ENCODE measurements around the gene TLE3.

TLE3 gene

GRCh38 chr15:70046679-70047369, 50.9 kb downstream of the TLE3 start:
- Mint-ChIP-seq H3K4me1 (no peaks in the 10 kb centered on the region), H3K27ac (no peak overlapping the region), H3K27me3 (no peaks in the 10 kb centered on the region), H3K9me3 (no peaks in the 10 kb centered on the region), H3K4me3 (no peak overlapping the region)
- ATAC-seq (no peak), DNase-seq (no peak)

- DNase-seq, result no peak
Observed at GRCh38 chr15:70045045-70045444, 52.7 kb downstream of the TLE3 start.

DNA sequence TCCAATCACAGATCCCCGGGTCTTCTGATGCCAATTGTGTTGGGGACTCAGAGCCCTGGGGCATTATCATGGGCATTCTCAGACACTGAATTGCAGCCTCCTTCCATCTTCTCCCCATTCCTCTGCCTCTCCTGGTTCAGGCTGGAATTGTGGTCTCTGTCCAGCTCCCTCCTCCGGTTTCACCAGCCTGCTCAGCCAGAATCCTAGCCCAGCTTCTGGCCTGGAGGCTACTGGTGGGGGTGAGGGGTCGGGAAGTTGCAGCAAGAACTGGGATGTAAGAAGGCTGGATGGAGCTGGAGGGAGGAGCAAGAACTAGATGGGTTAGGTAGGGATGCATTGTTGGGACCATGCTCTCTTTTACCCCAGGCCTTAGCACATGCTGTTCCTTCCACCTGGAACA, 53.5 kb downstream of the TLE3 start:
- no peak for DNase-seq
- Mint-ChIP-seq H3K27ac (peak overlapping the region; percentile 43 to 65), H3K4me1 (no peaks in the 10 kb centered on the region), H3K4me3 (no peak overlapping the region), H3K9me3 (no peaks in the 10 kb centered on the region), H3K27me3 (no peaks in the 10 kb centered on the region)
- ATAC-seq, result no peak

More at GRCh38 chr15:70045045-70045444, 52.7 kb downstream of the TLE3 start:
- H3K27me3 Mint-ChIP-seq, result no peaks in the 10 kb centered on the region
- no peaks in the 10 kb centered on the region for H3K4me1 Mint-ChIP-seq
- ATAC-seq, result no peak
- H3K27ac Mint-ChIP-seq, result no peak overlapping the region
- H3K4me3 Mint-ChIP-seq, result no peak overlapping the region
- no peaks in the 10 kb centered on the region for H3K9me3 Mint-ChIP-seq

DNA sequence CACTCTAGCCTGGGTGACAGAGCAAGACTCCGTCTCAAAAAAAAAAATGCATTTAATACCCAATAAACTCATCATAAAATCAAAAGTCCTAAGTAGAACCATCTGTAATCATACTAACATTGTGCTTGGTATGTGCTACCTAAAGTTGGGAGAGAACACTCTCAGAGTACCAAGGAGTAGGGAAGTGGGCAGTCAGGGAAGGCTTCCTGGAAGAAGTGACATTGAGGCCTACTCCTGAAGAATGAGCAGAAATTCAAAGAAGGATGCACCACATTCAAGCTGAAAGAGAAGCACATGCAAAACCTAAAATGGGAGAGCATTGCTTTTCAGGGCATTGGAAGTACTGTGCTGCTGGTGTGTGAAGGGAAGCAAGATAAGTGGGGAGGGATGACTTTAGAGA, 54.1 kb downstream of the TLE3 start:
- Mint-ChIP-seq H3K27ac (no peak overlapping the region), H3K27me3 (no peaks in the 10 kb centered on the region), H3K4me3 (no peak overlapping the region), H3K9me3 (no peaks in the 10 kb centered on the region), H3K4me1 (no peaks in the 10 kb centered on the region)
- no peak for DNase-seq
- no peak for ATAC-seq

DNA sequence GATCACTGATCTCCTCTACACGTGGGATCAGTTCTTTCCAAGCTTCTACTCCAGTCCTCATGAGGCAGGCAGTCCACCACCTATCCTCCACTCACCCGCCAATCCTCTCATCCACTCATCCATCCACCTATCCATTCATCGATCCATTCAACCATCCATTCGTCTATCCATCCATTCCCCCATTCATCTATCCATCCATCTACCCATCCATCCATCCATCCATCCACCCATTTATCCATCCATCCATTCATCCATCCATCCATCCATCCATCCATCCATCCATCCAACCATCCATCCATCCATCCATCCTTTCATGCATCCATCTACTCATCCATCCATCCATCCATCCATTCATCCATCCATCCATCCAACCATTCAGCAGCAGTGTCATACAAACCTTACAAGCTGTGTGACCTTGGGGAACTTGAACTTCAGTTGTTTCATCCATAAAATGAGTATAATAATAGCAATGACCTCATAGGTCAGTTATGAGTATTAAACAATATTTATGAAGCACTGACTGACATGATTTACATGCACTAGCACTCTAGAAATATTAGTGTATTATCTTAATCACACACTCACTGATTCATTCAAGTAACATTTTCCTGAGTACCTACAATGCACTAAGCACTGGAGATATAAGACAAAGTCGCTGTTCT, 55.0 kb downstream of the TLE3 start:
- no peak overlapping the region for H3K4me3 Mint-ChIP-seq
- ATAC-seq (no peak), DNase-seq (no peak)
- H3K27me3 Mint-ChIP-seq, result no peaks in the 10 kb centered on the region
- no peak overlapping the region for H3K27ac Mint-ChIP-seq
- H3K9me3 Mint-ChIP-seq, result no peaks in the 10 kb centered on the region
- no peaks in the 10 kb centered on the region for H3K4me1 Mint-ChIP-seq

GRCh38 chr15:70039917-70040316, 57.8 kb downstream of the TLE3 start:
- no peaks in the 10 kb centered on the region for H3K9me3 Mint-ChIP-seq
- no peaks in the 10 kb centered on the region for H3K4me1 Mint-ChIP-seq

GRCh38 chr15:70038730-70039392, 58.9 kb downstream of the TLE3 start:
- H3K27ac Mint-ChIP-seq, result no peak overlapping the region
- no peaks in the 10 kb centered on the region for H3K4me1 Mint-ChIP-seq
- no peak for ATAC-seq

More at GRCh38 chr15:70039917-70040316, 57.8 kb downstream of the TLE3 start:
- H3K27me3 Mint-ChIP-seq, result no peaks in the 10 kb centered on the region
- ATAC-seq (no peak), DNase-seq (no peak)
- H3K4me3 Mint-ChIP-seq, result no peak overlapping the region
- no peak overlapping the region for H3K27ac Mint-ChIP-seq

GRCh38 chr15:70037292-70037640, 60.5 kb downstream of the TLE3 start:
- Mint-ChIP-seq H3K27me3 (no peaks in the 10 kb centered on the region), H3K27ac (no peak overlapping the region), H3K4me1 (no peaks in the 10 kb centered on the region), H3K9me3 (no peaks in the 10 kb centered on the region), H3K4me3 (no peak overlapping the region)
- DNase-seq (no peak), ATAC-seq (no peak)

More at GRCh38 chr15:70038730-70039392, 58.9 kb downstream of the TLE3 start:
- Mint-ChIP-seq H3K4me3 (no peak overlapping the region), H3K27me3 (no peaks in the 10 kb centered on the region), H3K9me3 (no peaks in the 10 kb centered on the region)
- DNase-seq, result no peak

DNA sequence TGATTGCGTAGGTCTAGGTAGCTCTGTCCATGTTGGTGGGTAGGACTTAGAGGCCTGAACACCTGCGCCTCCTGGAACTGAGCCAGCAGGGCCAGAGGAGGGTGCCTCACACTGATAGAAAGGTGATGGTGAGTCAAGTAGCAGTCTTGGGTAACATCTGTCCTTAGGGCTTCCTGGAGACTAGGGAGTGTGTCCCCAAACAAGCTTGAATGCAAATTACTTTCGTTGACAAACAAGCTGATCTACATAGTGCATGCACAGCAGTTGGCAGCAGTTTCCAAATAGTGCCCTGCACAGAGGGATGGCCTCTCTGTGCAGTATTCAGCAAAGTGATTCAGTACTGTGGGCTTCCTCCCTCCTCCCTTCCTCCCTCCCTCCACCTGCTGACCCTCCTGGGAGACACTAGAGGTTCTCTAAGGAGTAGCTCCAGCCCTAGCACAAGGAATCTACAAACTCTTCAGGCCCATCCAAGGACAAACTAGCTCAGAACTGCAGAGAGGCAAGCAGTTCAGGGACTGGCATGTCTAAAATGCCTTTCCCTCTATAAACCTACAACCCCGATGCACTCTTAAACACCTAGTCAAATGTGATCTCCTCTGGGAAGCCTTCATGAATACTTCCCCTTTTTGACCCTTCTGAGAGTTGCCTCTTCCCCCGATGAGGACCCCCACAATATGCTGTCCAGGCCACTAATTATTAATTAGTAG, 61.0 kb downstream of the TLE3 start:
- Mint-ChIP-seq H3K9me3 (no peaks in the 10 kb centered on the region), H3K4me3 (no peak overlapping the region), H3K27me3 (no peaks in the 10 kb centered on the region), H3K27ac (no peak overlapping the region), H3K4me1 (no peaks in the 10 kb centered on the region)
- ATAC-seq (no peak), DNase-seq (no peak)

DNA sequence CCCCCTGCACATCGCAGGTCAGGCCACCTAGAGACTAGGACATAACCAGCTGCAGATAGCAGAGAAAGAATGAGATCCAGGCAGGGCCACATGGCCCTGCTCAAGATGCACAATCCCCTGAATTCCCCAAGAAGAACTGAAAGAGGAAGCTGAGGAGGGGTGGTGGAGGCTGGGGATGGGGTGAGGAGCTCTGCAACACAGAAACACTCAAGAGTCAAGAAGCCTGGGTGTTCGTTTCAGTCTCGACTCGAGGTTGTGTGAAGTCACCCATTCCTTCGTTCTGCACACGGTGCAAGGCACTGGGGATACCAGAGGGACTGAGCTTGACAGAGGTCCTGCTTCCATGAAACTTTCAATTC, 62.0 kb downstream of the TLE3 start:
- DNase-seq (no peak), ATAC-seq (no peak)
- H3K27me3 Mint-ChIP-seq, result no peaks in the 10 kb centered on the region
- no peak overlapping the region for H3K4me3 Mint-ChIP-seq
- H3K9me3 Mint-ChIP-seq, result no peaks in the 10 kb centered on the region
- no peaks in the 10 kb centered on the region for H3K4me1 Mint-ChIP-seq
- no peak overlapping the region for H3K27ac Mint-ChIP-seq

- Mint-ChIP-seq H3K27ac (no peak overlapping the region), H3K4me1 (no peaks in the 10 kb centered on the region), H3K9me3 (no peaks in the 10 kb centered on the region), H3K4me3 (no peak overlapping the region), H3K27me3 (no peaks in the 10 kb centered on the region)
- ATAC-seq (no peak), DNase-seq (no peak)
Observed at GRCh38 chr15:70035051-70035718, 62.5 kb downstream of the TLE3 start.

- H3K4me3 Mint-ChIP-seq, result no peak overlapping the region
- no peaks in the 10 kb centered on the region for H3K4me1 Mint-ChIP-seq
- H3K27ac Mint-ChIP-seq, result no peak overlapping the region
- ATAC-seq, result no peak
- DNase-seq, result no peak
- no peaks in the 10 kb centered on the region for H3K27me3 Mint-ChIP-seq
- no peaks in the 10 kb centered on the region for H3K9me3 Mint-ChIP-seq
Observed at GRCh38 chr15:70034596-70034995, 63.1 kb downstream of the TLE3 start.

GRCh38 chr15:70034141-70034540, 63.6 kb downstream of the TLE3 start:
- DNase-seq, result no peak
- Mint-ChIP-seq H3K4me1 (no peaks in the 10 kb centered on the region), H3K9me3 (no peaks in the 10 kb centered on the region), H3K27ac (peak overlapping the region in 1 of 2 donors; percentile 54), H3K27me3 (no peaks in the 10 kb centered on the region), H3K4me3 (no peak overlapping the region)
- no peak for ATAC-seq

DNA sequence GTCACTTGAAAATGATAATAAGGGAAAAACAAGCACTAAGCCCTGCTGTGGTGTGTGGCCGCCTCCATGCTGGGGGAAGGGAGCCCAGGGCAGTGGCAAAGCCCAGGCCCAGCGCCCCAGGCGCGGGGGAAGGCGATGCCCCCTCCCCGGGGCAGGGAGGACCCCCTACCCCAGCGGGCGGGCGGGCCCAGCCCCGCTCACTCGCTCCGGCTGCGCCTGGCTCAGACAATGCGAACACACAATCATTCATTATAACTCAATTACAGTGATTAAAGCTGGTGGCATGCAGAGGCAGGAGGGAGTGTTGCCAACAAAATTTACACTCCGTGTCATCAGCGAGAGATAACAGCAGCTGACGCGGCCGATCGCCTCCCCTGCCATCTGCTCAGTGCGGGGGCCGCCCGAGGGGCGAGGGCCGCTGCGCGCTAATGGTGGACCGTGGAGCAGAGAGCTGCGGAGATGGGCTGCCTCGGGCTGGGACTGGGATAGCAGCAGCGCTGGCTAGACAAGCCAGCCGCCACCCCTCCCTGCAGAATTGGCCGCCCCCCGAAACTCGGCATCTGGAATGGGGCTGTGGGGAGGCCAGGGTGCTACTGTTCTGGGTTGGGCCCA, 64.1 kb downstream of the TLE3 start:
- ATAC-seq (peak; percentile 56), DNase-seq (no peak)
- Mint-ChIP-seq H3K9me3 (no peaks in the 10 kb centered on the region), H3K27ac (peak overlapping the region in 1 of 2 donors; percentile 22), H3K27me3 (no peaks in the 10 kb centered on the region), H3K4me3 (no peak overlapping the region), H3K4me1 (no peaks in the 10 kb centered on the region)

DNA sequence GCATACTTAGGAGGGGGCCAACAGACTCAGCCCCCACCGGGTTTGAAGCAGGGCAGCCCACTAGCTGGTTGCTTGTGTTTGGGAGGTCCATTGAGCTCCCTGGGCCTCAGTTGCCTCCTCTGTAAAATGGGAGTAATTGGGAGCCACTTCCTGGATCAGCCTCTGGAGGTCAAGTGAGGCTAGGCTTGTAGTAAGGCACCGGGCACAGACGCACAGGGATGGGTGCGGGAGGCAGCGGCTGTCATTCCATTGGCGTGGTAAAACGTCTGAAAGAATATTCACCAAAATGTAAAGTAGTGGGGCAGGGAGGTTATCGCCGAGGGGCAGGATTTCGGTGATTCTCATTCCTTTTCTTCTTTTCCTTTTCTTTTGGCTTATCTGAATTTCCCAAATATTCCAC, 64.6 kb downstream of the TLE3 start:
- Mint-ChIP-seq H3K4me3 (no peak overlapping the region), H3K4me1 (no peaks in the 10 kb centered on the region), H3K27me3 (no peaks in the 10 kb centered on the region), H3K9me3 (no peaks in the 10 kb centered on the region), H3K27ac (no peak overlapping the region)
- ATAC-seq (no peak), DNase-seq (no peak)

Measured in stimulated activated naive CD8-positive, alpha-beta T cell treated with anti-CD3 and anti-CD28 coated beads, Interleukin-15, amount 100 ng/mL, for 72 hours (primary cell).